Stomach (tissue), 4 donors: Measurements from ENCODE around the gene ELAPOR2.

Experiments
- EP300 ChIP-seq: sonication (generic); formaldehyde crosslinking; IDR thresholded peaks from one replicate; pipeline ENCODE4 v1.6.1; 2017; ENCODE audit warnings: antibody characterized with exemption
- POLR2A ChIP-seq, 4 donors: fragments of 450-650 bp; IDR thresholded peaks; one replicate each; pipeline ENCODE4 v1.6.1; 2016; ENCODE audit warnings: antibody characterized with exemption in 4 of 4, control low read depth in 2 of 4, mild to moderate bottlenecking in 1 of 4, moderate library complexity in 1 of 4
- TF ChIP-seq, protein P1 (sequence below), 7 experiments: fragments of 450-650 bp in 4 of 7; fragments of 200-600 bp in 3 of 7; sonication (generic) in 3 of 7; IDR thresholded peaks; one replicate each; pipeline ENCODE4 v1.5.1; 2016 to 2019; ENCODE audit warnings: antibody characterized with exemption in 7 of 7, control low read depth in 2 of 7, mild to moderate bottlenecking in 1 of 7

DNA sequence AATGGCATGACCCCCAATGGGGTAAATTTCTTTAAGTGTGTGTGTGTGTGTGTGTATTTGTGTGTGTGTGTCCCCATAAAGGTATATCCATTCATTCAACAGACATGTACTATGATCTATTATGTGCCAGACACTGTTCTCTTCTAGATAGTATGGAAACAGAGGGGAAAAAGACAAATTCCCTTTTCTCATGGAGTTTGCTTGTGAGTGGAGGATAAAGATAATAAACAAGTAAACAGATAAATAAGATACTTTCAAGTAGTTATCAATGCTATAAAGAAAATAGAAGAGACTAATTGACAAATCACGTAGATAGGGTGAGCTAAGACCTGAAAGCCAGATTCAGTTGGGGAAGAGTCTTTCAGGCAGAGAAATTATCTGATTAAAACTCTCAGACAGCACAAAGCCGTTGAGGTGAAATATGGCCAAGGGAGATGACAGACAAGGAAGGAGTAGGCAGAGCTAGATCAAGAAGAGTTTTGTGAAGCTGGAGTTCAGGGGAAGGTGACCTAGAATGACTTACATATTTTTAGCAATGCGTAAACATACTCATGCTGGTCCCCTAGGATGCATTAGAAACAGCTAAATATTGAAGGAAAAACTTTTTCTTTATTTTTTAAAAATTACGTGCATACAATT lies 47.6 kb upstream of the ELAPOR2 start:
- TF ChIP-seq, protein P1, sequence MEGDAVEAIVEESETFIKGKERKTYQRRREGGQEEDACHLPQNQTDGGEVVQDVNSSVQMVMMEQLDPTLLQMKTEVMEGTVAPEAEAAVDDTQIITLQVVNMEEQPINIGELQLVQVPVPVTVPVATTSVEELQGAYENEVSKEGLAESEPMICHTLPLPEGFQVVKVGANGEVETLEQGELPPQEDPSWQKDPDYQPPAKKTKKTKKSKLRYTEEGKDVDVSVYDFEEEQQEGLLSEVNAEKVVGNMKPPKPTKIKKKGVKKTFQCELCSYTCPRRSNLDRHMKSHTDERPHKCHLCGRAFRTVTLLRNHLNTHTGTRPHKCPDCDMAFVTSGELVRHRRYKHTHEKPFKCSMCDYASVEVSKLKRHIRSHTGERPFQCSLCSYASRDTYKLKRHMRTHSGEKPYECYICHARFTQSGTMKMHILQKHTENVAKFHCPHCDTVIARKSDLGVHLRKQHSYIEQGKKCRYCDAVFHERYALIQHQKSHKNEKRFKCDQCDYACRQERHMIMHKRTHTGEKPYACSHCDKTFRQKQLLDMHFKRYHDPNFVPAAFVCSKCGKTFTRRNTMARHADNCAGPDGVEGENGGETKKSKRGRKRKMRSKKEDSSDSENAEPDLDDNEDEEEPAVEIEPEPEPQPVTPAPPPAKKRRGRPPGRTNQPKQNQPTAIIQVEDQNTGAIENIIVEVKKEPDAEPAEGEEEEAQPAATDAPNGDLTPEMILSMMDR (IDR thresholded peaks at IDR 0.05): no peak
- TF ChIP-seq EP300: no peak
- no peak for TF ChIP-seq POLR2A (IDR thresholded peaks at IDR 0.05)
